Measurements from ENCODE around the gene PLLP. TPM values are rescaled to one million over a fixed set of nuclear protein-coding genes. Genes with fewer than 3 reads are reported as not detected.

Gene PLLP
- total RNA-seq, 6 donors from 2014 or later, result 38.8 to 184 (median 114) TPM

- Histone ChIP-seq H3K36me3 (no peaks in the 10 kb centered on the region), H3K27ac (peak overlapping the region; percentile 78 to 86 (median 86)), H3K4me3 (peak overlapping the region; percentile 62 to 91 (median 68)), H3K27me3 (peaks cover 0 to 14% (median 8%) of the 10 kb centered on the region in 4 donors), H3K4me1 (peaks cover 9 to 46% (median 24%) of the 10 kb centered on the region in 4 donors), H3K9me3 (no peaks in the 10 kb centered on the region)
- ATAC-seq (ENCODE audit: low FRiP score in 2 of 2), result no peak
- no peak for DNase-seq
- 17 to 24% methylated on average over 16 to 21 of the region's 22 CpGs for WGBS, 2 donors
- no peak for TF ChIP-seq EP300 (IDR thresholded peaks at IDR 0.05)
- no peak for TF ChIP-seq POLR2AphosphoS5 (IDR thresholded peaks at IDR 0.05)
- TF ChIP-seq, protein P1, sequence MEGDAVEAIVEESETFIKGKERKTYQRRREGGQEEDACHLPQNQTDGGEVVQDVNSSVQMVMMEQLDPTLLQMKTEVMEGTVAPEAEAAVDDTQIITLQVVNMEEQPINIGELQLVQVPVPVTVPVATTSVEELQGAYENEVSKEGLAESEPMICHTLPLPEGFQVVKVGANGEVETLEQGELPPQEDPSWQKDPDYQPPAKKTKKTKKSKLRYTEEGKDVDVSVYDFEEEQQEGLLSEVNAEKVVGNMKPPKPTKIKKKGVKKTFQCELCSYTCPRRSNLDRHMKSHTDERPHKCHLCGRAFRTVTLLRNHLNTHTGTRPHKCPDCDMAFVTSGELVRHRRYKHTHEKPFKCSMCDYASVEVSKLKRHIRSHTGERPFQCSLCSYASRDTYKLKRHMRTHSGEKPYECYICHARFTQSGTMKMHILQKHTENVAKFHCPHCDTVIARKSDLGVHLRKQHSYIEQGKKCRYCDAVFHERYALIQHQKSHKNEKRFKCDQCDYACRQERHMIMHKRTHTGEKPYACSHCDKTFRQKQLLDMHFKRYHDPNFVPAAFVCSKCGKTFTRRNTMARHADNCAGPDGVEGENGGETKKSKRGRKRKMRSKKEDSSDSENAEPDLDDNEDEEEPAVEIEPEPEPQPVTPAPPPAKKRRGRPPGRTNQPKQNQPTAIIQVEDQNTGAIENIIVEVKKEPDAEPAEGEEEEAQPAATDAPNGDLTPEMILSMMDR (IDR thresholded peaks at IDR 0.05), result no peak
- TF ChIP-seq POLR2A (IDR thresholded peaks at IDR 0.05), result no peak
These were observed 486 bp upstream of the PLLP start for GRCh38 chr16:57284952-57285363.

DNA sequence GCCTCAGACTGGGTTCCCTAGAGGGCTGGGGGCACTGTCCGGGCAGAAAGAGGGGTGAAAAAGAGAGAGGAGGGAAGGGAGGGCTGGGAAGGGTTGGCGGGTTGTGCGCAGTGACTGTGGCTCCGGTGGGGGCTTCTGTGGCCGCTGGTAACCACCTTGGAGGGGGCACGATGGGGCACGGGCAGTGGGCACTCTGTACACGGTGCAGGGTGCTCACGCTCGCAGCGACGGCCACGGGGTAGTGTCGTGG is 588 bp downstream of the PLLP start:
- peaks cover 15 to 56% (median 28%) of the 10 kb centered on the region in 4 donors for H3K4me1 ChIP-seq
- H3K9me3 ChIP-seq, result no peaks in the 10 kb centered on the region
- ATAC-seq (ENCODE audit: low FRiP score in 2 of 2) (peak in 1 of 2 donors; percentile 11), DNase-seq (peak in 1 of 2 donors; percentile 21)
- 12 to 15% methylated on average over 14 of the region's 14 CpGs for WGBS, 2 donors
- H3K27ac ChIP-seq, result peak overlapping the region; percentile 78 to 86 (median 86)
- H3K36me3 ChIP-seq, result no peaks in the 10 kb centered on the region
- TF ChIP-seq POLR2A (IDR thresholded peaks at IDR 0.05) (peak in 1 of 4 donors; percentile 5), POLR2AphosphoS5 (IDR thresholded peaks at IDR 0.05) (no peak)
- peak overlapping the region; percentile 62 to 91 (median 68) for H3K4me3 ChIP-seq
- peaks cover 0 to 14% (median 8%) of the 10 kb centered on the region in 4 donors for H3K27me3 ChIP-seq

DNA sequence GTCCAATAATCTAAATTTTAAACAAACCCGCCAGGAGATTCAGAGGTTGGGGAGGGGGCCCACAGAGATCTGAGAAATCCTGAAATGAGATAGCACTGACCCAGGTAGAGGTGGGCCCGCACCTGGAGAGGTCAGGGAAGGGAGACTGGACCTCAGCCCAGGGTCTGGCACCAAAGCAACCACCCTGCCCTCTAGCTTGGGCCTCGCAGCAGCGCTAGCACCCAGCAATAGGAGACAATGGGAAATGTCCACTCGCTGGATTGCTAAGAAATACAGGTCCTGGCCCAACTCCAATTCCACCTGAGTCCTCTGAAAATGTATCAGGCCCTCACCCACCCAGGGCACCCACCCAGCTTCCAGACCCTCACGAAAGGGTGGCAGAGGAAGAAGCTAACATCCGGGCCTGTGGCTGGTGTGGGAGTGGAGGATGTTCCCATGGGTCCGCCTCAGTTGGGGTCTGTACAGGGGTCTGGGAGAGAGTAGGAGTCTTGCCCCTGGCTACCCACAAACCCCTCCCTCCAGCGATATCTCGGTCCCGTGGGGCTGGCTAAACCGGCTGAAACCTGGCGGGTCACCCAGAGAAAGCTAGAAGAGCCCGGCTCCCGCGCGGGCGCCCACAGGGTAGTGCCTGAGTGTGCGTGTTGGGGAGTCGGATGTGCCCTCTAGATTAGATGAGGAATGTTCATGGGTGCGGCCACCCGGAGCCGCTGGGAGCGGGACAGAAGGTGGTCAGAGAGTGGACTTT is 1.1 kb downstream of the PLLP start:
- H3K27ac ChIP-seq, result peak overlapping the region; percentile 78 to 86 (median 86)
- DNase-seq (peak; percentile 24 to 85), ATAC-seq (ENCODE audit: low FRiP score in 2 of 2) (peak; percentile 45 to 76)
- H3K9me3 ChIP-seq, result no peaks in the 10 kb centered on the region
- 34 to 45% methylated on average over 21 to 24 of the region's 24 CpGs for WGBS, 2 donors
- H3K4me1 ChIP-seq, result peaks cover 15 to 56% (median 31%) of the 10 kb centered on the region in 4 donors
- H3K36me3 ChIP-seq, result no peaks in the 10 kb centered on the region
- H3K27me3 ChIP-seq, result peaks cover 0 to 14% (median 8%) of the 10 kb centered on the region in 4 donors
- peak in 2 of 4 donors; percentile 26 to 50 for TF ChIP-seq POLR2A (IDR thresholded peaks at IDR 0.05)
- TF ChIP-seq EP300 (IDR thresholded peaks at IDR 0.05), result no peak
- peak overlapping the region; percentile 62 to 91 (median 68) for H3K4me3 ChIP-seq

GRCh38 chr16:57282510-57283213 is 1.8 kb downstream of the PLLP start:
- peak overlapping the region in 3 of 4 donors; percentile 64 to 91 (median 72) for H3K4me3 ChIP-seq
- H3K36me3 ChIP-seq, result no peaks in the 10 kb centered on the region
- peaks cover 20 to 62% (median 38%) of the 10 kb centered on the region in 4 donors for H3K4me1 ChIP-seq
- peaks cover 0 to 14% (median 8%) of the 10 kb centered on the region in 4 donors for H3K27me3 ChIP-seq
- no peak for ATAC-seq (ENCODE audit: low FRiP score in 2 of 2)
- peak overlapping the region; percentile 78 to 86 (median 86) for H3K27ac ChIP-seq
- 43% methylated on average over 8 of the region's 8 CpGs for WGBS, 2 donors
- DNase-seq, result peak; percentile 46 to 75
- TF ChIP-seq POLR2A (IDR thresholded peaks at IDR 0.05) (peak in 1 of 4 donors; percentile 11), POLR2AphosphoS5 (IDR thresholded peaks at IDR 0.05) (no peak)
- no peaks in the 10 kb centered on the region for H3K9me3 ChIP-seq

GRCh38 chr16:57281791-57282190 is 2.7 kb downstream of the PLLP start:
- H3K4me1 ChIP-seq, result peaks cover 29 to 71% (median 46%) of the 10 kb centered on the region in 4 donors
- no peaks in the 10 kb centered on the region for H3K36me3 ChIP-seq
- 92 to 95% methylated on average over 3 of the region's 3 CpGs for WGBS, 2 donors
- DNase-seq (peak in 1 of 2 donors; percentile 4), ATAC-seq (ENCODE audit: low FRiP score in 2 of 2) (no peak)
- H3K27ac ChIP-seq, result peak overlapping the region in 1 of 4 donors; percentile 86
- H3K27me3 ChIP-seq, result peaks cover 0 to 14% (median 8%) of the 10 kb centered on the region in 4 donors
- H3K9me3 ChIP-seq, result no peaks in the 10 kb centered on the region
- TF ChIP-seq POLR2AphosphoS5 (IDR thresholded peaks at IDR 0.05) (no peak), POLR2A (IDR thresholded peaks at IDR 0.05) (no peak), EP300 (IDR thresholded peaks at IDR 0.05) (no peak)
- TF ChIP-seq, protein P1 (IDR thresholded peaks at IDR 0.05), result no peak
- H3K4me3 ChIP-seq, result no peak overlapping the region

Data from upper lobe of left lung (tissue), 6 donors.